Loucy (cell line): ENCODE measurements around the gene ERC1.

Source experiments
- H2AFZ ChIP-seq: fragments of 200-600 bp; sonication (generic); 2 replicates; pipeline ENCODE4 v1.6.0; 2016; ENCODE audit warnings: antibody characterized with exemption, mild to moderate bottlenecking, low read length, moderate library complexity
- H3F3A ChIP-seq: fragments of 200-600 bp; 2 replicates; pipeline ENCODE4 v1.6.0; 2016; ENCODE audit warnings: antibody characterized with exemption, low read depth, mild to moderate bottlenecking
- H3K27me3 ChIP-seq: fragments of 200-600 bp; sonication (generic); 2 replicates; pipeline ENCODE4 v1.6.1; 2014; ENCODE audit warnings: low read length, mild to moderate bottlenecking; ENCODE audit not compliant: insufficient read depth, poor library complexity, severe bottlenecking
- H3K36me3 ChIP-seq: fragments of 200-600 bp; sonication (generic); 2 replicates; pipeline ENCODE4 v1.6.1; 2016; ENCODE audit warnings: low read length; ENCODE audit not compliant: insufficient read depth
- H3K4me1 ChIP-seq: fragments of 200-600 bp; sonication (generic); 2 replicates; pipeline ENCODE4 v1.5.1; 2014; ENCODE audit warnings: low read length, mild to moderate bottlenecking; ENCODE audit not compliant: insufficient read depth, poor library complexity, severe bottlenecking
- H3K4me2 ChIP-seq: fragments of 200-600 bp; sonication (generic); 2 replicates; pipeline ENCODE4 v1.6.0; 2014; ENCODE audit warnings: antibody characterized with exemption, low read length, low read depth, mild to moderate bottlenecking; ENCODE audit not compliant: poor library complexity, severe bottlenecking
- H3K4me3 ChIP-seq: fragments of 200-600 bp; sonication (generic); 2 replicates; pipeline ENCODE4 v1.5.1; 2014; ENCODE audit warnings: low read length, mild to moderate bottlenecking, mixed read lengths; ENCODE audit not compliant: poor library complexity, severe bottlenecking
- H3K79me2 ChIP-seq: fragments of 200-600 bp; sonication (generic); 2 replicates; pipeline ENCODE4 v1.6.1; 2014; ENCODE audit warnings: low read length; ENCODE audit not compliant: insufficient read depth
- H3K9ac ChIP-seq: fragments of 200-600 bp; sonication (generic); 2 replicates; pipeline ENCODE4 v1.6.0; 2014; ENCODE audit warnings: mild to moderate bottlenecking, low read depth, low read length, moderate library complexity; ENCODE audit not compliant: poor library complexity, severe bottlenecking
- H3K9me2 ChIP-seq: fragments of 200-600 bp; sonication (generic); replicated peaks from 2 replicates; pipeline ENCODE4 v1.6.1; 2016; ENCODE audit warnings: low read depth, low read length, mixed read lengths
- H3K9me3 ChIP-seq: fragments of 200-600 bp; sonication (generic); 2 replicates; pipeline ENCODE4 v1.6.1; 2014; ENCODE audit warnings: mild to moderate bottlenecking, antibody characterized with exemption, low read length, low read depth; ENCODE audit not compliant: insufficient read depth
- H4K20me1 ChIP-seq: fragments of 200-600 bp; sonication (generic); 2 replicates; pipeline ENCODE4 v1.6.0; 2014; ENCODE audit warnings: antibody characterized with exemption, low read length, mild to moderate bottlenecking; ENCODE audit not compliant: insufficient read depth, poor library complexity, severe bottlenecking
- CTCF ChIP-seq: fragments of 200-600 bp; sonication (generic); conservative IDR thresholded peaks from 2 replicates; pipeline ENCODE4 v1.5.1; 2014; ENCODE audit warnings: mild to moderate bottlenecking, antibody characterized with exemption, low read length
- EZH2phosphoT487 ChIP-seq: fragments of 200-600 bp; IDR thresholded peaks from 2 replicates; pipeline ENCODE4 v1.6.1; 2018; ENCODE audit warnings: antibody characterized with exemption, mild to moderate bottlenecking, moderate library complexity, borderline replicate concordance

ERC1 gene

GRCh38 chr12:1184402-1184801 is 193.4 kb downstream of the ERC1 start:
- no peaks in the 10 kb centered on the region for H3K79me2 ChIP-seq
- no peaks in the 10 kb centered on the region for H3F3A ChIP-seq
- no peak overlapping the region for H3K4me2 ChIP-seq
- no peaks in the 10 kb centered on the region for H4K20me1 ChIP-seq
- peaks cover 19% of the 10 kb centered on the region; the same call in 1 of the 2 replicates for H3K36me3 ChIP-seq
- TF ChIP-seq EZH2phosphoT487 (no peak), CTCF (no peak)
- H3K4me3 ChIP-seq: no peak overlapping the region
- no peaks in the 10 kb centered on the region for H3K9me2 ChIP-seq
- H3K9me3 ChIP-seq: no peaks in the 10 kb centered on the region
- H3K9ac ChIP-seq: no peak overlapping the region
- no peak overlapping the region for H2AFZ ChIP-seq
- no peaks in the 10 kb centered on the region for H3K4me1 ChIP-seq
- no peaks in the 10 kb centered on the region for H3K27me3 ChIP-seq

- no peak overlapping the region for H3K4me2 ChIP-seq
- no peaks in the 10 kb centered on the region for H3F3A ChIP-seq
- H3K4me3 ChIP-seq: no peak overlapping the region
- TF ChIP-seq EZH2phosphoT487 (no peak), CTCF (no peak)
- H3K9ac ChIP-seq: no peak overlapping the region
- H3K9me3 ChIP-seq: no peaks in the 10 kb centered on the region
- H3K27me3 ChIP-seq: no peaks in the 10 kb centered on the region
- H4K20me1 ChIP-seq: no peaks in the 10 kb centered on the region
- H3K4me1 ChIP-seq: no peaks in the 10 kb centered on the region
- no peaks in the 10 kb centered on the region for H3K79me2 ChIP-seq
- no peaks in the 10 kb centered on the region for H3K9me2 ChIP-seq
- H3K36me3 ChIP-seq: peaks cover 29% of the 10 kb centered on the region; the same call in 1 of the 2 replicates
- no peak overlapping the region for H2AFZ ChIP-seq
Measured at GRCh38 chr12:1185460-1186182, 194.6 kb downstream of the ERC1 start.

- H3K9ac ChIP-seq: no peak overlapping the region
Measured at GRCh38 chr12:1186298-1186697, 195.3 kb downstream of the ERC1 start.

More at GRCh38 chr12:1186298-1186697, 195.3 kb downstream of the ERC1 start:
- Histone ChIP-seq H3K27me3 (no peaks in the 10 kb centered on the region), H2AFZ (no peak overlapping the region), H3K9me2 (no peaks in the 10 kb centered on the region), H3K9me3 (no peaks in the 10 kb centered on the region), H3K4me1 (no peaks in the 10 kb centered on the region), H3K4me2 (no peak overlapping the region), H3K4me3 (no peak overlapping the region), H3K36me3 (peaks cover 29% of the 10 kb centered on the region; the same call in 1 of the 2 replicates), H4K20me1 (no peaks in the 10 kb centered on the region), H3K79me2 (no peaks in the 10 kb centered on the region), H3F3A (no peaks in the 10 kb centered on the region)
- TF ChIP-seq CTCF: no peak
- no peak for TF ChIP-seq EZH2phosphoT487
